K562 (cell line): ENCODE data around the gene NDUFS3. TPM values are rescaled to one million over a fixed set of nuclear protein-coding genes. Genes with fewer than 3 reads are reported as not detected.

Experiments used
- ATAC-seq: fragments of 200-7000 bp; cut with Tn5 transposase; 3 replicates; pipeline ENCODE4 v1.9.1; 2020; ENCODE audit warnings: moderate library complexity
- BruUV-seq: library from RNA; stranded (reverse); fragments of 400-500 nt; replicated peaks from 2 replicates; lab custom pipeline; 2021; lab: Mats Ljungman, UMichigan
- CTCF ChIA-PET: fragments of 300-600 bp; formaldehyde crosslinking; extraction: SDS; loops from one replicate; lab custom pipeline; 2021; ENCODE audit warnings: low intra/inter-chr PET ratio; lab: Yijun Ruan, JAX
- POLR2A ChIA-PET: fragments of 300-600, 350-650 bp; sonication (Branson Sonifier 250); formaldehyde crosslinking; extraction: SDS; loops from one replicate; lab custom pipeline; 2021; ENCODE audit warnings: antibody characterized with exemption, inconsistent platforms; lab: Yijun Ruan, JAX
- DNase-seq, 4 experiments: peaks; one replicate each; pipeline versions ENCODE4 v3.0.0 to v3.0.0-alpha.2; 2011 to 2018; ENCODE audit warnings: low spot score in 3 of 4, mixed read lengths in 3 of 4; ENCODE audit errors: extremely low read depth in 1 of 4
- FAIRE-seq: peaks from 2 replicates; lab custom pipeline; 2011; peaks lifted over from hg19 to GRCh38; lab: Jason Lieb, UNC
- H2AFZ ChIP-seq: 2 replicates; pipeline ENCODE4 v1.6.0; 2011; ENCODE audit warnings: low read depth, low read length, control low read depth, inconsistent platforms
- H3K27ac ChIP-seq: fragments of 200-600 bp; 3 replicates; pipeline ENCODE4 v1.8.0; 2011; ENCODE audit warnings: low read depth, mild to moderate bottlenecking, control low read depth, inconsistent platforms, low read length, moderate library complexity, mixed read lengths; ENCODE audit errors: extremely low read depth
- H3K27me3 ChIP-seq, 2 experiments: fragments of 300-600 bp in 1 of 2; 2 replicates in 1 of 2; 3 replicates in 1 of 2; pipeline versions ENCODE4 v1.6.0 to v1.8.0; 2011; ENCODE audit warnings: inconsistent platforms in 2 of 2, low read length in 2 of 2, mild to moderate bottlenecking in 1 of 2, mixed read lengths in 1 of 2, moderate library complexity in 1 of 2; ENCODE audit not compliant: control insufficient read depth in 2 of 2, insufficient read depth in 2 of 2
- H3K36me3 ChIP-seq: fragments of 300-600 bp; 3 replicates; pipeline ENCODE4 v1.8.0; 2011; ENCODE audit warnings: mild to moderate bottlenecking, low read length, inconsistent platforms; ENCODE audit not compliant: control insufficient read depth, insufficient read depth
- H3K4me1 ChIP-seq, 2 experiments: fragments of 200-600 bp in 1 of 2; replicated peaks in 1 of 2; 2 replicates in 1 of 2; 3 replicates in 1 of 2; pipeline versions ENCODE4 v1.5.1 to v1.8.0; 2011; ENCODE audit warnings: inconsistent platforms in 2 of 2, low read length in 2 of 2, mild to moderate bottlenecking in 1 of 2, mixed read lengths in 1 of 2, moderate library complexity in 1 of 2; ENCODE audit not compliant: control insufficient read depth in 2 of 2, insufficient read depth in 2 of 2
- H3K4me2 ChIP-seq: 2 replicates; pipeline ENCODE4 v1.6.1; 2011; ENCODE audit warnings: low read length, control low read depth, inconsistent platforms, mixed read lengths; ENCODE audit not compliant: insufficient read depth
- H3K4me3 ChIP-seq: fragments of 200-600 bp; sonication (generic), shearing (Covaris generic); 2 replicates; pipeline ENCODE4 v1.5.1; 2016; ENCODE audit warnings: control low read depth, inconsistent platforms
- H3K79me2 ChIP-seq: fragments of 200-600 bp; 3 replicates; pipeline ENCODE4 v1.8.0; 2011; ENCODE audit warnings: low read length, inconsistent platforms; ENCODE audit not compliant: control insufficient read depth, insufficient read depth
- H3K9ac ChIP-seq, 2 experiments: 2 replicates each; pipeline versions ENCODE4 v1.6.0 to v1.6.1; 2011; ENCODE audit warnings: low read depth in 2 of 2, low read length in 2 of 2, control low read depth in 1 of 2, inconsistent platforms in 1 of 2, mild to moderate bottlenecking in 1 of 2, mixed read lengths in 1 of 2; ENCODE audit not compliant: insufficient read depth in 1 of 2
- H3K9me1 ChIP-seq: one replicate; pipeline ENCODE4 v1.6.0; 2011; ENCODE audit warnings: inconsistent platforms, mild to moderate bottlenecking, low read length, moderate library complexity; ENCODE audit not compliant: control insufficient read depth, insufficient read depth
- H3K9me3 ChIP-seq: replicated peaks from 2 replicates; pipeline ENCODE4 v1.5.1; 2011; ENCODE audit warnings: low read depth, low read length, inconsistent platforms; ENCODE audit not compliant: control insufficient read depth, insufficient read depth
- H4K20me1 ChIP-seq: replicated peaks from 2 replicates; pipeline ENCODE4 v1.6.1; 2011; ENCODE audit warnings: low read length, inconsistent platforms, mixed read lengths; ENCODE audit not compliant: control insufficient read depth, insufficient read depth
- CREB1 ChIP-seq, 2 experiments: sonication (generic) in 1 of 2; formaldehyde crosslinking in 1 of 2; IDR thresholded peaks; 2 replicates each; pipeline versions ENCODE4 v1.6.1 to v1.8.0; 2012 to 2022; ENCODE audit warnings: inconsistent platforms in 1 of 2, mild to moderate bottlenecking in 1 of 2, missing genetic modification reagents in 1 of 2, moderate library complexity in 1 of 2
- CTBP1 ChIP-seq: fragments of 450-650 bp; IDR thresholded peaks from 2 replicates; pipeline ENCODE4 v1.6.1; 2016; ENCODE audit warnings: borderline replicate concordance
- HNRNPLL ChIP-seq: fragments of 200-400 bp; formaldehyde crosslinking; IDR thresholded peaks from 2 replicates; pipeline ENCODE4 v1.6.1; 2017; ENCODE audit warnings: low read length, low read depth, mild to moderate bottlenecking; ENCODE audit not compliant: poor library complexity, severe bottlenecking
- NR0B1 ChIP-seq: fragments of 450-650 bp; IDR thresholded peaks from one replicate; pipeline ENCODE4 v1.6.1; 2018; ENCODE audit warnings: mild to moderate bottlenecking, moderate library complexity; ENCODE audit not compliant: partially characterized antibody
- PCBP1 ChIP-seq: fragments of 200-400 bp; formaldehyde crosslinking; IDR thresholded peaks from 2 replicates; pipeline ENCODE4 v1.6.1; 2018; ENCODE audit warnings: mild to moderate bottlenecking, low read depth, low read length; ENCODE audit not compliant: poor library complexity, severe bottlenecking
- PHB2 ChIP-seq: fragments of 450-650 bp; IDR thresholded peaks from 2 replicates; pipeline ENCODE4 v1.6.1; 2017; ENCODE audit warnings: low read depth
- PRMT5 ChIP-seq: sonication (generic); formaldehyde crosslinking; IDR thresholded peaks from 2 replicates; pipeline ENCODE4 v1.5.0; 2020; ENCODE audit warnings: missing genetic modification reagents
- RFX5 ChIP-seq: IDR thresholded peaks from 2 replicates; pipeline ENCODE4 v1.6.1; 2011; ENCODE audit warnings: low read depth, mild to moderate bottlenecking, improper control_type of control experiment, low read length
- SMARCE1 ChIP-seq: fragments of 450-650 bp; IDR thresholded peaks from 2 replicates; pipeline ENCODE4 v1.7.1; 2016; ENCODE audit warnings: mild to moderate bottlenecking
- SP1 ChIP-seq: sonication (generic); formaldehyde crosslinking; IDR thresholded peaks from 2 replicates; pipeline ENCODE4 v1.8.1; 2022; ENCODE audit warnings: mild to moderate bottlenecking, missing genetic modification reagents
- YBX1 ChIP-seq: fragments of 450-650 bp; IDR thresholded peaks from 2 replicates; pipeline ENCODE4 v1.7.1; 2016; ENCODE audit warnings: mild to moderate bottlenecking
- ZNF347 ChIP-seq: fragments of 450-650 bp; formaldehyde crosslinking; IDR thresholded peaks from 2 replicates; pipeline ENCODE4 v1.4.0; 2020; ENCODE audit warnings: low read depth, mild to moderate bottlenecking, moderate library complexity
- ZNF609 ChIP-seq: sonication (generic); formaldehyde crosslinking; IDR thresholded peaks from 2 replicates; pipeline ENCODE4 v1.8.1; 2023; ENCODE audit warnings: missing genetic modification reagents, mild to moderate bottlenecking, borderline replicate concordance
- WGBS: fragments of 100-300 bp; shearing (Covaris generic); methylation state at CpG from one replicate; pipeline ENCODE4 v1.1.6; 2016; ENCODE audit warnings: low coverage, mixed read lengths; ENCODE audit not compliant: insufficient coverage; ENCODE audit errors: missing lambda C conversion rate; 5-methylcytosine and 5-hydroxymethylcytosine counted together
- in situ Hi-C: fragments of 300-500 bp; cut with MboI; formaldehyde crosslinking; loops from 4 replicates; pipeline ENCODE4 v1.15.0; 2018; ENCODE audit warnings: inconsistent platforms, mixed read lengths
- intact Hi-C: fragments of 100-400 bp; cut with micrococcal nuclease; formaldehyde crosslinking; loops from 2 replicates; pipeline ENCODE4 v1.14.2; 2022
- polyA plus RNA-seq, 8 experiments: library from polyadenylated mRNA; depleted of rRNA in 4 of 8; stranded (reverse) in 5 of 8; unstranded in 3 of 8; fragments of >200 nt; fragmentation: Nextera tagmentation in 2 of 8; fragmentation: Illumina TruSeq in 1 of 8; extraction: Ambion mirVana in 2 of 8; extraction: Trizol in 1 of 8; gene quantifications; 2 replicates each; pipeline versions ENCODE4 v1.2.1 to v1.2.3, GENCODE V29; 2011 to 2014; ENCODE audit warnings: inconsistent platforms in 1 of 8, missing spikeins in 1 of 8
- total RNA-seq, 7 experiments: library from RNA; depleted of rRNA in 6 of 7; stranded (reverse); fragments of >200 nt in 6 of 7; fragmentation: Illumina TruSeq in 2 of 7; extraction: Trizol in 2 of 7; gene quantifications; 2 replicates each; pipeline versions ENCODE4 v1.2.1 to v1.2.3, GENCODE V29; 2011 to 2021; ENCODE audit warnings: low replicate concordance in 1 of 7

Gene NDUFS3
- total and polyA plus RNA-seq, 9 of the 15 experiments (the other 6 are each of a cell fraction or from before 2014, with no cell fraction given): 38.7 to 341 (median 194) TPM

- peaks cover under 1 to 10% of the 10 kb centered on the region in 2 experiments; a peak in 4 of 5 replicates for H3K4me1 ChIP-seq
- no peaks in the 10 kb centered on the region for H3K9me3 ChIP-seq
- CTCF ChIA-PET: no interaction called here
- H3K4me2 ChIP-seq: no peak overlapping the region
- WGBS: 94% methylated on average over 4 of the region's 4 CpGs
- ATAC-seq (no peak), FAIRE-seq (no peak), DNase-seq (no peak)
- intact Hi-C loops: no loop called here
- no peaks in the 10 kb centered on the region for H3K9me1 ChIP-seq
- no peak overlapping the region for H2AFZ ChIP-seq
- TF ChIP-seq PHB2: no peak
- TF ChIP-seq SP1: no peak
- TF ChIP-seq YBX1: no peak
- no peak for TF ChIP-seq HNRNPLL
- no peak for TF ChIP-seq PRMT5 (CRISPR knock-in tag)
- no peak for TF ChIP-seq CREB1 (IDR thresholded peaks at IDR 0.05)
- no peak for TF ChIP-seq CREB1 (CRISPR knock-in tag; IDR thresholded peaks at IDR 0.05)
- no peak for TF ChIP-seq CTBP1
- TF ChIP-seq NR0B1: no peak
- TF ChIP-seq ZNF347 (CRISPR knock-in tag): no peak
- no peak for TF ChIP-seq PCBP1
- TF ChIP-seq RFX5: no peak
- no peak for TF ChIP-seq SMARCE1
- TF ChIP-seq ZNF609 (CRISPR knock-in tag): no peak
- H3K4me3 ChIP-seq: no peak overlapping the region
- peaks cover 12% of the 10 kb centered on the region; the same call in 1 of the 3 replicates for H3K36me3 ChIP-seq
- in situ Hi-C loops: no loop called here
- no peaks in the 10 kb centered on the region for H3K27me3 ChIP-seq
- H3K27ac ChIP-seq: no peak overlapping the region
- peaks cover 13% of the 10 kb centered on the region for H4K20me1 ChIP-seq
- H3K79me2 ChIP-seq: peaks cover 98% of the 10 kb centered on the region
- POLR2A ChIA-PET: interaction anchor here (0.5 to 4.8 kb wide), 2 partner anchors 10 to 55 kb away, joined by 3 to 27 read pairs; no protein-coding TSS in a partner anchor
- no TSS peak for BruUV-seq
- H3K9ac ChIP-seq: no peak overlapping the region
These were observed 48.9 kb upstream of the NDUFS3 start for GRCh38 chr11:47529951-47530350.
